D341Med (cell line): ENCODE results near the gene COPS9.

Experiments used
- DNase-seq: peaks from one replicate; pipeline ENCODE4 v3.0.0; 2012; ENCODE audit warnings: low spot score

The COPS9 gene

DNA sequence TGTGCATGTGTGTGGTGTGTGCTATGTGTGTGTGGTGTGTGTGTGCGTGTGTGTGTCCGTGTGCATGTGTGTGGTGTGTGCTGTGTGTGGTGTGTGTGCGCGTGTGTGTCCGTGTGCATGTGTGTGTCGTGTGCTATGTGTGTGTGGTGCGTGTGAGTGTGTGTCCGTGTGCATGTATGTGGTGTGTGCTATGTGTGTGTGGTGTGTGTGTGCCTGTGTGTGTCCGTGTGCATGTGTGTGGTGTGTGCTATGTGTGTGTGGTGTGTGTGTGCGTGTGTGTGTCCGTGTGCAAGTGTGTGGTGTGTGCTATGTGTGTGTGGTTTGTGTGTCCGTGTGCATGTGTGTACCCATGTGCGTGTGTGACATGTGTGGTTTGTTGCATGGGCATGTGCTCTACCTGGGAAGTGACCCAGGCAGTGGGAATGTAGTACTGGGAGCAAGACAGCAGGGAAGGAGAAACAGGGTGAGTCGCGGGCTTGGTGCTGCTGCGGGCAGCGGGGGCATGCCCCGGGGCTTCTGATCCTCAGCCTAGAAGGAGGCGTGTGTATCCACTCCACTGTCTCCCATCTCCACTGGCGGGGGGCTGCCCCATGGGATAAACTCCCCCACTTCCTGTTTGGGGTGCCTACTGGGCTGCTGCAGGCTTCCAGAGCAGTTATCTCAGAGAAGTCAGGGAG lies 11.9 kb upstream of the COPS9 start:
- DNase-seq, result no peak

DNA sequence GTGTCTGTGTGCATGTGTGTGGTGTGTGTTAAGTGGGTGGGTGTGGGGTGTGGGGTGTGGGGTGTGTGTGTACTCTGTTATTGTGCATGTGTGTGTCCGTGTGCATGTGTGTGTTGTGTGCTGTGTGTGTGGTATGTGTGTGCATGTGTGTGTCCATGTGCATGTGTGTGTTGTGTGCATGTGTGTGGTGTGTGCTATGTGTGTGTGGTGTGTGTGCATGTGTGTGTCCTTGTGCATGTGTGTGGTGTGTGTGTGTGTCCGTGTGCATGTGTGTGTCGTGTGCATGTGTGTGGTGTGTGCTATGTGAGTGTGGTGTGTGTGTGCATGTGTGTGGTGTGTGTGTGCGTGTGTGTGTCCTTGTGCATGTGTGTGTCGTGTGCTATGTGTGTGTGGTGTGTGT lies 11.3 kb upstream of the COPS9 start:
- DNase-seq, result no peak

- no peak for DNase-seq
Observed at GRCh38 chr2:240146627-240147278, 10.6 kb upstream of the COPS9 start.

- no peak for DNase-seq
Observed at GRCh38 chr2:240146141-240146561, 10.0 kb upstream of the COPS9 start.

DNA sequence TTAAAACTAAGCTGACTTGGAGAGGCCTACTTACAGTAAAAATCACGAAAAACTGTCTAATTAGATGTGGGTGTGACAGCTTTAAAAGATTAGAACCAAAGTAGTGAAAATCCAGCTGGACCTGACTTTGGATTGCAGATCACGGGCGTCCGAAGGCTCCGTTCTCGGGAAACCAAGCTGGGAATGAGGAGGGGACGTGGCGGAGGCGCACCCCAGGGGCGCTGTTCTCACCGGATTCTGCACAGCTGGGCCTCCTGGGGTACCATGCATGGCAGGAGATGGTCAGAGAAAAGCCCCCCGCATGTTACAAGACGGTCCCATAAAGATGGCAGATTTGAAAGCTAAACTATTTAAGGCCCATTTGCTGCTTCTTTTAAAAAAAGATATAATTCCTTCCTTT lies 9.4 kb upstream of the COPS9 start:
- no peak for DNase-seq

GRCh38 chr2:240144649-240145261 lies 8.7 kb upstream of the COPS9 start:
- DNase-seq, result no peak

DNA sequence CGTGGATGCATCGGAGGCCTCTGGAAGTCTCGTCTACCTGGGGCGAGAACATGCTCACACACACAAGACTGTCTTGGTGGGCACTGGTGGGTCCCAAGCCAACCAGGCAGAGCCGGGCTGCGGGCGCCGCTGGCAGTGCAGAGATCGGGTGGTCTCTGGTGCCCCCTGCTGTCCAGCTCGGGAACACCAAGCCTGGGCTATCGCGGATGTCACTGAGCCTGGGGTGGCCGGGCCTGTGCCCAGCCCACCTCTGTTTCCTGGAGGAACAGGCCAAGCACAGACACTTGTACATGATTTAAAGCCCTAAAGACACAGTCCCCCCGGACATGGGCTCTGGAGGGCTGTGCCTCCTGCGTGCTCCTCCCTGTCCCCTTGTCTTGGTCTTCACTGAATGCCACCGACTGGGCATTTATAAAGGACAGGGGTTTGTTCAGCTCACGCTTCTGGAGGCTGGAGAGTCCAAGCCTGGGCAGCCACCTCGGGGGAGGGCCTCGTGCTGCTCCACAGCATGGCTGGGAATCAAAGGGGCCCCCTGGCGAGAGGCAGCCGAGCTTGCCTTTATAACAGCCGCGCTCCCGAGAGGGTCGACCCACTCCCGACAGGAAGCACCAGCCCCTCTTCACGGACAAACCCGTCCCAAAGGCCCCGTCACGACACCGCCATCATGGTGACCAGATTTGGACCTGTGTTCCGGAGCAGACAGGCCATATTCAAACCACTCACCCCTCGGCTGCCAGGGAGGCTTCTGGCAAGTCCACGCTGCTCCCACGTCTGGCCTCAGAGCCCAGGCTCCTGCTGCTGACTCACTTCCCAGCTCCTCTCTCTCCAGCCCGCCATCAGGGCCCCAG lies 7.9 kb upstream of the COPS9 start:
- DNase-seq, result peak; percentile 90

- no peak for DNase-seq
Observed at GRCh38 chr2:240143276-240143675, 7.2 kb upstream of the COPS9 start.

DNA sequence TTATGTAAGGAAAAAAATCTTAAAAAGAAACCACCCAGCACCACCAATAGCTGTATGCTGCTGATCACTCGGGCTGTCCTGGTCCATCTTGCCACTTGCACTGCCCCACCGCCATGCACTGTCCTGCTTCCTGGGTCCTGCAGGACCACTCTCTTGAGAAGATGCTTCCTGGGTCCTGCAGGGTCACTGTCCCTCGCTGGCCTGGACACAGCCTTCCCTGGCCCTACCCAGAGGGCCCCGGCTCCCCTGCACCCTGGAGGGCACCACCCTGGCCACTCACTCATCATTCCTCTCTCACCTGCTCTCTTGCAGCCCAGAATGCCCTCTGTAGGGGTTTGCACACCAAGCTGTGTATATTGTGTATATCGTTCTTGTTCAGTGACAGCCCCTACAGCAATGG lies 6.8 kb upstream of the COPS9 start:
- DNase-seq, result no peak

- no peak for DNase-seq
Observed at GRCh38 chr2:240142256-240142775, 6.2 kb upstream of the COPS9 start.

DNA sequence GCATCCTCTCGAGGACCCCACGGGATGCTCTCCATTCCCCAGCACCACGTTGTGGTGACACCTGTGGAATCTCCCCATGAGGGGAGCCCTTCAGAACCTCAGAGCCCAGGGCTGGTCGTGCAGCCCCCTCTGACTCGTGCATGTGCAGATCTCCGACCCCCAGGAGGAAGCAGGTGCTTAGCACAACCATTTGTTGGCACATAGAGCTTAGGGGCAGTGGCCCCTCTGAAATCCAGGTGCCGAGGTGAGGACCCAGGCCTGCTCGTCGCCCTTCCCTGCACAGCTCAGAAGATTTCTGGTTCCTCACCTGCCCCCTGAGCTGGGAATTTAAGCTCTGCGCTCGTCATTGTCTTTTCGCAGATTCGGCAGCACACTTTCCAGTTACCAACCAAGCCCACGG lies 5.6 kb upstream of the COPS9 start:
- DNase-seq, result no peak

GRCh38 chr2:240140920-240141319 lies 4.8 kb upstream of the COPS9 start:
- no peak for DNase-seq

- no peak for DNase-seq
Observed at GRCh38 chr2:240140511-240140910, 4.4 kb upstream of the COPS9 start, which contains the start of gene OTOS. OTOS (minus strand) TSS chr2:240140658; CDS start chr2:240140326, 332 bp downstream.

DNA sequence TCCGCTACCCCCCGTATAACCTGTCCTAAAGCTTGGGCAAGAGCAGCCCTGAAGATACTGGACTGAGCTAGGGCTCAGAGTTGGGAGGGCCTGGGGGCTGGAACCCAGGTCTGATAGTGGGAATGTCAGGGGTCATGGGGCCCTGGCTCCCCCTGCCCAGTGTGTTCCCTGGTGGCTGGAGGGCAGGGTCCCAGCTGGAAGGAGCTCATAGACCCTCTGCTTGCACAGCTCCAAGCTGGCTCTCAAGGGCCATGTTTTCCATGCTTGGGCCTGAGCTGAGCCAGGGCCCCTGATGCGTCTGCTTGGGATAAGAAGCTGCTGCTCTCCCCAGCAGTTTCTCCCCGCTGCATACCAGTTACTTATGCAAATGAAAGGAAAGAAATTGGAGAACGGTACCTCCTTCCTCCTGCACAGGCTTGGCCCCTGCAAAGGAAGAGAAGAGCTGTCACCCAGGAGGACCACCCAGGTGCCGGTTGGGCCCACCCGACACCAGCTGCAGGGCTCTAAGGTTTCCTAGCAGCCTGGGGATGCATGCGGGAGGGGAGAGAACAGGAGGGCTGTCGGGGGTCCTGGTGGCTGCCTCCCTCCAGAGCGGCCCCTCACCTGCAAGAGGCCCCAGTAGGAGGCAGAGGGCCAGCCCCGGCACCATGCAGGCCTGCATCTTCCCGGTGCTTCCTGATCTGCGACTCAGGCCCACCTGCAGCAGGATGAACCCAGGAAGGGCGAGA lies 3.7 kb upstream of the COPS9 start:
- DNase-seq, result no peak

- no peak for DNase-seq
Observed at GRCh38 chr2:240139011-240139441, 2.9 kb upstream of the COPS9 start.

DNA sequence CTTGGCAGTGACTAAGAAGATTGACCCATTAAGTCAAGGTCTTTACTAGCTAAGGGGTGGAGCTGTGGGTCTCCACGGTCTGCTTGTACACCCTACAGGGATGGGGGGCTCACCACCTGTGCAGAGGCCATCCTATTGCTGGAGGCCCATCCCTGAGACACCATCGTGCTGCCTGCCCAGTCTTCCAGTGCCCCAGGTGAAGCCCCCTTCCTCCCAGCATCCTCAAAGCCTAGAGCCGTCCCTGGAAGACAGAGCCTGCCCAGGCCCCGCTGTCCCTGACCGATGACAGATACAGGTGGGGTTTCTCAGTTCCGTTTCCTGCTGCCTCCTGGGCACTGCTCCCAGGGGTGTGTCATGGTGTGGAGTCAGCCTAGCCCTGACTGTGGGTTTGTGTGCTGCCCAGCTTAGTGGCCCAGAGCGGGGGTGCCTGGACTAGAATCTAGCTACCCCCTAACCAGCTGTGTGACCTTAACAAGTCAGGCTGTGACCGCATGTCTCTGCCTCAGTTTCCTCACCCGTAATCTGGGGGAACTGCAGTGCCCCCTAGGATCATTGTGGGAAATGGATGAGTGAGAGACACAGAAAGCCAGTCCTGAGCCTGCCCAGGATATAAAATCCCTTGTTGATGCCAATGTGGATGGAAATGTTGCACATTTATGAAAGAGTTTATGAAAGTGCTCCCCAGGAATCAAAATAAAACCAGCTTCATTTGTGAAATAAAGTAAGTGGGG lies 2.3 kb upstream of the COPS9 start:
- DNase-seq, result no peak

- no peak for DNase-seq
Observed at GRCh38 chr2:240137596-240138253, 1.6 kb upstream of the COPS9 start.

- DNase-seq, result no peak
Observed at GRCh38 chr2:240136671-240137292, 677 bp upstream of the COPS9 start.

DNA sequence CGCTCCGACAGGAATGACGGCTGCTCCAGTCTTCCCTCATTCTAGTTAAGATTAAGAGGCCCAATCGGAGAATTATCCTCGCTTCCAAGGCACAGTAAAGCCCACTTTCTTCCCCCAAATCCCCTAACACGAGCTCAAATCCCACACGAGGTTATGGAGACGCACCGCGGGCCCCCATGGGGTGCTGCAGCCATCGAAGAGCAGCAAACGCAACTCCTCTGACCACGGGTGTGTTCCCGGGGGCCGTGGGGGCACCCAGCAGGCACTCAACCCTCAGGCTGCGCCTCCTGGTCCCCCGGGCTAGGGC lies 446 bp downstream of the COPS9 start:
- DNase-seq, result no peak

DNA sequence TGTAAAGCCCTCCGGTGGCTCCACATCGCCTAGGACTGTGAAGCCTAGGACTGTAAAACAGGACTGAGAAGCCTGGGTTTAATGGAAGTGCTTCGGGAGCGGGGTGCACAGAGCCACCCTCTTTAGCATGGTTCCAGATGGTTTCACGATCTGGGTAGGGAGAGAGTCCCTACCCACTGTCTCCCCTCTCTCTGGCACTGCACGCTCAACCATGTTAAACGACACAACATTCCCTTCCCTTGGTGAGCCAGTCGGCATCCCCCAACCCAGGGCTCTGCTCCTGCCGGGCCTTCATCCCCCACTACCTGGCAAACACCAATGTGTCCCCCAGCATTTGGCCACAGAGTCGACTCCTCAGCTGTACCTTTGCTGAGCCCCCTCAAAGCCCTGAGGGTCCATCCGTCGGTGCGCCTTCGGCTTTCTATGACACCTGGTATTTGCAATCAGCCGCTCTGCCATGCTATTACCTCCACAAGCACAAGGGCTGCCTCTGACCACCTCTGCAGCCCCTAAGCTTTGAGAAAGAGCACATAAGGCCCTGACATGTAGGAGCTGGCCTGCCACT lies 1.1 kb downstream of the COPS9 start:
- DNase-seq, result no peak
